Aorta (tissue), 5 donors: ENCODE measurements around the gene DDX31. TPM values are rescaled to one million over a fixed set of nuclear protein-coding genes. Genes with fewer than 3 reads are reported as not detected.
"Not testable (repeated sequence)": the region's sequence is repeated elsewhere in the genome, so short reads cannot be mapped to it uniquely, and the experiment has no call there.

Experiments used
- ATAC-seq: fragments of 200-7000 bp; cut with Tn5 transposase; one replicate; pipeline ENCODE4 v1.9.1; 2022; ENCODE audit warnings: moderate library complexity; ENCODE audit not compliant: low FRiP score
- DNase-seq, 2 donors: peaks; one replicate each; pipeline ENCODE4 v3.0.0-alpha.2; 2020
- H3K27ac ChIP-seq, 2 donors: one replicate each; pipeline ENCODE4 v1.5.1; 2013; ENCODE audit warnings: low read length in 2 of 2, mild to moderate bottlenecking in 2 of 2, moderate library complexity in 2 of 2, control low read depth in 1 of 2, inconsistent platforms in 1 of 2, low read depth in 1 of 2
- H3K27me3 ChIP-seq, 2 donors: one replicate each; pipeline ENCODE4 v1.6.1; 2013; ENCODE audit warnings: control low read depth in 1 of 2, low read length in 1 of 2, mild to moderate bottlenecking in 1 of 2, moderate library complexity in 1 of 2; ENCODE audit not compliant: insufficient read depth in 2 of 2, control insufficient read depth in 1 of 2
- H3K36me3 ChIP-seq, 2 donors: one replicate each; pipeline ENCODE4 v1.6.1; 2013; ENCODE audit warnings: control low read depth in 1 of 2, low read length in 1 of 2, mild to moderate bottlenecking in 1 of 2; ENCODE audit not compliant: insufficient read depth in 2 of 2, control insufficient read depth in 1 of 2
- H3K4me1 ChIP-seq, 2 donors: one replicate each; pipeline ENCODE4 v1.6.1; 2013; ENCODE audit warnings: low read length in 2 of 2, control low read depth in 1 of 2, mild to moderate bottlenecking in 1 of 2, moderate library complexity in 1 of 2; ENCODE audit not compliant: insufficient read depth in 2 of 2, control insufficient read depth in 1 of 2
- H3K4me3 ChIP-seq, 2 donors: one replicate each; pipeline ENCODE4 v1.5.1; 2013; ENCODE audit warnings: low read length in 2 of 2, control low read depth in 1 of 2, mild to moderate bottlenecking in 1 of 2
- H3K9me3 ChIP-seq: one replicate; pipeline ENCODE4 v1.6.1; 2013; ENCODE audit warnings: mild to moderate bottlenecking, low read length; ENCODE audit not compliant: control insufficient read depth
- WGBS, 2 donors: extraction: QIAGEN DNeasy Blood & Tissue Kit; methylation state at CpG; one replicate each; pipeline ENCODE4 v1.1.7; 2013; 5-methylcytosine and 5-hydroxymethylcytosine counted together
- intact Hi-C, 2 donors: fragments of 100-400 bp; cut with DNase I; formaldehyde crosslinking; loops; one replicate each; pipeline versions ENCODE4 v1.14.2 to v1.15.0; 2022
- polyA plus RNA-seq, 2 donors: library from polyadenylated mRNA; stranded (reverse); fragments of 200-250 nt; gene quantifications; one replicate each; pipeline ENCODE4 v1.2.3, GENCODE V29; 2013
- total RNA-seq, 2 donors: library from RNA; stranded (reverse); fragmentation: NEBNext Ultra II Directional; extraction: Animal tissue kit (Norgen Biotek cat#: 25700); gene quantifications; one replicate each; pipeline ENCODE4 v1.2.1, GENCODE V29; 2021
- donor health status: healthy with polysubstance abuse.
- donor health status: Bipolar disorder and iron deficiency.
- donor health status: DM: no; HTN: no; CAD: no.
- donor health status: DM: no; HTN: no; CAD: no.
- donor health status: DM: yes; HTN: yes; CAD: no.

DDX31 gene
- total and polyA plus RNA-seq, 4 donors = 2.8 to 14.1 (median 10.5) TPM

DNA sequence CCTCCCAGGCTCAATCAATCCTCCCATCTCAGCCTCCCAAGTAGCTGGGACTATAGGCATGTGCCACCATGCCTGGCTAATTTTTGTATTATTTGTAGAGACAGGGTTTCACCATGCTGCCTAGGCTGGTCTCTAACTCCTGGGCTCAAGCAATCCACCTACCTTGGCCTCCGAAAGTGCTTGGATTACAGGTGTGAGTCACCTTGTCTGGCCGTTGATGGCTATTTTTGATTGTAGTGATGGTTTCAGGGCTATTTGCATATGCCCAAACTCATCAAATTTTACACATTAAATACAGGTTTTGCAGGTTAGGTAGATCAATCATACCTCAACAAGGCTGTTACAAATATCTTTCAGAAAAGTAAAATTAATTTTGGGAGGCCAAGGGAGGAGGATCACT, 101.0 kb downstream of the DDX31 start:
- DNase-seq, H3K4me1 ChIP-seq, H3K36me3 ChIP-seq, H3K4me3 ChIP-seq, ATAC-seq, H3K9me3 ChIP-seq, H3K27ac ChIP-seq, intact Hi-C loops, H3K27me3 ChIP-seq: not testable (repeated sequence)
- 80 to 87% methylated on average over 2 of the region's 2 CpGs for WGBS, 2 donors

DNA sequence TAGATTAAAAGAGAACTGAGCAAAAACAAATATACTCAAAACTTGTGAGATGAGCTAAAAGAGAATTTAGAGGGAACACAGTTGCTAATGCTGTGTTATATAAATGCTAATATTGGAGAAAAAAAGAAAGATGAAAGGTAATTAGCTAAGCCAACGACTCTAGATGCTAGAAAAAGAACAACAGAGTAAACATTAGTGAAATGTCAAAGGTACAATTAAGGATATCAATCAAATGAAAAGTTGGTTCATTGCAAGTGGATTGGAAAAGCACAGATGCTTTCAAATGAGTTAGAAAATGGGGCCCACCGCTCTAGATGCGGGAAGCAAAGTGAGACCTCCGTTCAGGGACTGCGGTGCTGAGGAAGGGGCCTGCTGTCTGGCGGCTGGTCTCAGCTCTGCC, 105.3 kb downstream of the DDX31 start:
- DNase-seq = no peak
- H3K4me1 ChIP-seq = no peaks in the 10 kb centered on the region
- no peak overlapping the region for H3K4me3 ChIP-seq
- H3K27me3 ChIP-seq = no peaks in the 10 kb centered on the region
- no peak for ATAC-seq
- H3K27ac ChIP-seq = no peak overlapping the region
- peaks cover 1% of the 10 kb centered on the region for H3K9me3 ChIP-seq
- WGBS, 2 donors = 62 to 66% methylated on average over 6 of the region's 6 CpGs
- H3K36me3 ChIP-seq = no peaks in the 10 kb centered on the region
- intact Hi-C loops = no loop called here

DNA sequence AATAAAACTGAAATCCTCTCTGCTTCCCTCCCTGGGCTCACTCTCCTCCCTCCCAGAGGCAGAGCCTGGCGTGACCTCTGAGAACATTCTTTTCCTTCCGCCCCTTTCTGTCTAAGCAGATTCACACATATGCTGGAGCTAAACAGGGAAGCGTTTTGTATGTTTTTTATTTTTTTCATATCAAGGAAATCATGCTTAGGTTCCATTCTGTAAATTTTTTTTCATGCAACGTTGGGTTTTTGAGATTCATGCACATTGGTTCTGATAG, 107.5 kb downstream of the DDX31 start:
- Histone ChIP-seq H3K27ac (no peak overlapping the region), H3K9me3 (no peaks in the 10 kb centered on the region), H3K36me3 (no peaks in the 10 kb centered on the region), H3K4me1 (no peaks in the 10 kb centered on the region), H3K4me3 (no peak overlapping the region), H3K27me3 (no peaks in the 10 kb centered on the region)
- WGBS, 2 donors = 22 to 29% methylated on average over 4 of the region's 4 CpGs
- intact Hi-C loops = no loop called here
- DNase-seq (no peak), ATAC-seq (no peak)

DNA sequence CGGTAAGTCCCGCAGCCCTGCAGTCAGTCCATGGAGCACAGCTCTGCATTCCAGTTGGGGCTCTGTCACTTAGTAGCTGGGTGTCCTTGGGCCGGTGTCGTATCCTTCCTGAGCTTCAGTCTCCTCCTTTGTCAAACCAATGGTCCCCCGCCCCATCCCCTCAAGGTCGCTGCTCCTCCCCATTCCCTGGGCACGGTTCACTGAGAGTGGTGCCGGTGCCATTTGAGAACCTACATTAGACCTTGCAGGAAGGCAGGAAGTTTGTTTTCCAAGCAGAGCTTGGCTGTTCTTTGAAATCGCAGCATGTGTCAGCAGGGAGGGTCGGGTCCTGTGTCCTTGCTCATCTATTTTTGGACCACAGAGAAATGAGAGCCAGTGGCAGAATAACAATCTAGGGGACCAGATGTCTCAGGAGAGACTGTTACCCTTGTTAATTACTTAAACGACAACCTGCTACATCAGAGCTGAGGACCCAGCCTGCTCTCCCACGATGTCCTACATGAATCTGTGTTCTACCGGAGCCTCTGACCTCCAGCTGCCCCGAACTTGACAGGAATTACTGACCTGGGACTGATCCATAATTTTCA, 109.1 kb downstream of the DDX31 start:
- Histone ChIP-seq H3K9me3 (no peaks in the 10 kb centered on the region), H3K27ac (no peak overlapping the region), H3K4me1 (no peaks in the 10 kb centered on the region), H3K4me3 (no peak overlapping the region), H3K27me3 (no peaks in the 10 kb centered on the region), H3K36me3 (no peaks in the 10 kb centered on the region)
- DNase-seq (no peak), ATAC-seq (no peak)
- intact Hi-C loops = no loop called here
- 16 to 18% methylated on average over 14 of the region's 14 CpGs for WGBS, 2 donors

DNA sequence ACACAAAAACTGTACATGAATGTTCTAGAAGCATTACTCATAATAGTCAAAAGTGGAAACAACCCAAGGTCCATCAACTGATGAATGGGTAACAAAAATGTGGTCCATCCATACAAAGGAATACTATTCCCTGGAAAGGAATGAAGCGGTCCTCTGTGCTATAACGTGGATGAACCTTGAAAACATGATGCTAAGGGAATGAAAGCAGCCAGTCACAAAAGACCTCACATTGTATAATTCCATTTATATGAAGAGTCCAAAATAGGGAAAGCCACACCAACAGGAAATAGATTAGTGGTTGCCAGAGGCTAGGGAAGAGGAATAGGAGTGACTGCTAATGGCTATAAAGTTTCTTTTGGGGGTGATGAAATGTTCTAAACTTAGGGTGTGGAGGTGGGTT, 110.1 kb downstream of the DDX31 start:
- H3K4me3 ChIP-seq = no peak overlapping the region
- intact Hi-C loops = no loop called here
- H3K27me3 ChIP-seq = no peaks in the 10 kb centered on the region
- DNase-seq (no peak), ATAC-seq (no peak)
- no peaks in the 10 kb centered on the region for H3K36me3 ChIP-seq
- no peak overlapping the region for H3K27ac ChIP-seq
- no peaks in the 10 kb centered on the region for H3K9me3 ChIP-seq
- H3K4me1 ChIP-seq = no peaks in the 10 kb centered on the region
- WGBS, 2 donors = 86 to 89% methylated on average over 2 of the region's 2 CpGs

DNA sequence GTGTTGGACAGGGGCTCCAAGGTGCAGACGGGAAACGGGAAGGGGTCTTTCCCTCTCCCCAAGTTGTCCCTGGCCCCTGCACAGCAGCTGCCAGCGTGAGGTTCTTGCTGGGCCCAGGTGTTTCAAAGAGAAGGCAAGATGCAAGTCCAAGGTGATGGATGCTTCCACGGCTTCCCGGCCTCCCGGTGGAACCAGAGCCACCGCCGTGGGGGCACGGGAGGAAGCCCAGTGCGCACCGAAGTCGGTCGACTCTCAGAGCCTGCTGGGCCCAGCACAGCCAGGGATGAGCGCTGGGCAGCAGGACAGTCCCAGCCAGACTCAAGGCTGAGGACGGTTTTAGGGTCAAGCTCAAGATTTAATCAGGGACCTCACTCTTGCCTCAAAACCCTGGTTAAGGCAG, 112.6 kb downstream of the DDX31 start:
- Histone ChIP-seq H3K4me1 (no peaks in the 10 kb centered on the region), H3K36me3 (no peaks in the 10 kb centered on the region), H3K9me3 (no peaks in the 10 kb centered on the region), H3K4me3 (no peak overlapping the region), H3K27ac (no peak overlapping the region), H3K27me3 (no peaks in the 10 kb centered on the region)
- 75% methylated on average over 15 of the region's 15 CpGs for WGBS, 2 donors
- ATAC-seq (no peak), DNase-seq (no peak)
- intact Hi-C loops = no loop called here

DNA sequence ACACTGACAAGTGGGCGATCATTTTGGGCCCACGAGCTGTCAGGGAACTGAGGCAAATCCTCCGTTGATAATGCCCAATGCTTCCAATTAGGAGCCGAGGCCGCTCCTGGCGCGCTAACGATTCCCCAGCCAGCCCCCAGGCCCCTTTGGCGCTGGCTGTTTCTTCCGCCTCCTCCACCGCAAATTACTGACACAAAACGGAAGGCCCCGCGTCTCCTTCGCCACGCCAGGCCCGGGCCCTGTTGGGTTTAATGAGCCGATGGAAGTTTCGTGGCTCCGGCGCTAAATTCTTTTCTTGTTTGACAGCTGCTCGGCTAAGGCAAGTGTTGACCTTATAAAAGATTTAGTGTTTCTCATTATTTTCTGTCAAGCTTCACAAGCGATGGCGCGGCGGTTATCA, 113.1 kb downstream of the DDX31 start:
- no peak for DNase-seq
- no peak overlapping the region for H3K27ac ChIP-seq
- no peaks in the 10 kb centered on the region for H3K9me3 ChIP-seq
- H3K4me1 ChIP-seq = no peaks in the 10 kb centered on the region
- no peaks in the 10 kb centered on the region for H3K36me3 ChIP-seq
- H3K27me3 ChIP-seq = no peaks in the 10 kb centered on the region
- H3K4me3 ChIP-seq = no peak overlapping the region
- WGBS, 2 donors = 19 to 33% methylated on average over 26 of the region's 26 CpGs
- no peak for ATAC-seq
- intact Hi-C loops = no loop called here

DNA sequence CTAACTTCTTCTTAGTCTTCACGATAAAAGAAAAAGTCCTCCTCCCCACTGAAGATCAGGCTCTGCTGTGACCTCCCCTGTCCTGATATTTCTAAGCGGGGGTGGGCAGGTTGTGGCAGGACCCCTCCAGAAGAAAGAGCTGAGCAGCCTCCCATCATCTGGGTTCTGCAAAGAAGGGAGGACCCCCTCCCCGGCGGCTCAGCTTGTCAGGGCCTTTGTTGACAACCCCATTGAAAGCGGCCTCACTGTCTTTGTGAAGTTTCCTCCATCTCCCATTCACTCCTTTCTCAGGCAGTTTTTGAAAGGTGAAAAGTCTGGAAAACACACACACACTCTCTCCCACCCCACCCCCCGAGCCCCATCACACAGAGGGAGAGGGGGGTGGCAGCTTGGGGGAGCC, 113.5 kb downstream of the DDX31 start:
- WGBS, 2 donors = 48 to 61% methylated on average over 6 of the region's 6 CpGs
- intact Hi-C loops = no loop called here
- Histone ChIP-seq H3K4me3 (no peak overlapping the region), H3K4me1 (no peaks in the 10 kb centered on the region), H3K36me3 (no peaks in the 10 kb centered on the region), H3K27me3 (no peaks in the 10 kb centered on the region), H3K27ac (no peak overlapping the region), H3K9me3 (no peaks in the 10 kb centered on the region)
- ATAC-seq (no peak), DNase-seq (no peak)

DNA sequence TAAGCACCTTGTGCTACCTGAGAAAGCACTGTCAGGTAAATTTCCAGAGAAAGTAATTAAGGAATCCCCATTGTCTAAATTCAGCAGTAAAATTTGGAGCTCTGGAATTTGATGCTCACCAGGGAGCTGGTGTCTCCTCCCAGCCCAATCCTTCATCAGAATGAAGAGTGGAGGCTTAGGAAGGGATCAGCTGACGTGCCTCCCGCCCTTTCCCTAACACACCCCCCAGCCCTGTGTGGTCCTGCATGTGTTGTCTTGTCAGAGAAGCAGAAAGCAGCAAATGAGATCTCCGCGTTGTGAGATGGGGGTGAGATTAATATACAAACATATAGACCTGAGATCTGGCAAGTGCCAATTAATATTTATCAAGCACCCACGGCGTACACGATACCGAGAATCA, 114.3 kb downstream of the DDX31 start:
- ATAC-seq = no peak
- H3K27ac ChIP-seq = no peak overlapping the region
- H3K4me1 ChIP-seq = no peaks in the 10 kb centered on the region
- H3K36me3 ChIP-seq = no peaks in the 10 kb centered on the region
- H3K9me3 ChIP-seq = no peaks in the 10 kb centered on the region
- no peaks in the 10 kb centered on the region for H3K27me3 ChIP-seq
- WGBS, 2 donors = 67 to 74% methylated on average over 8 of the region's 8 CpGs
- no peak overlapping the region for H3K4me3 ChIP-seq
- intact Hi-C loops = no loop called here
- DNase-seq = no peak
